ENCODE data around the gene ATP2B2.

GRCh38 chr3:10485806-10486205, 19.6 kb downstream of the ATP2B2 start:
- TF ChIP-seq CTCF (conservative IDR thresholded peaks at IDR 0.05; ENCODE audit: low read length) (no peak), EZH2phosphoT487 (IDR thresholded peaks at IDR 0.05; ENCODE audit: borderline replicate concordance) (no peak)

Measured in Loucy (cell line).